NCI-H82 (cell line): Measurements from ENCODE around the gene ADD3.

Experiments used
- DNase-seq: peaks from one replicate; lab custom pipeline; 2025; lab: John Stamatoyannopoulos, UW

ADD3 gene

GRCh38 chr10:110007701-110008517 is at the start of gene ADD3:
TSS of gene ADD3 (plus strand) at chr10:110007984. CDS start at chr10:110100654, 92,670 bp downstream.
- DNase-seq = peak; percentile 98

- no peak for DNase-seq
Measured at GRCh38 chr10:109958059-109958458, 49.7 kb upstream of the ADD3 start.

GRCh38 chr10:109959259-109960145 is 48.3 kb upstream of the ADD3 start:
- DNase-seq = no peak

- DNase-seq = no peak
Measured at GRCh38 chr10:109960682-109961081, 47.1 kb upstream of the ADD3 start.

GRCh38 chr10:109961174-109962001 is 46.4 kb upstream of the ADD3 start:
- peak; percentile 49 for DNase-seq

GRCh38 chr10:109962247-109962646 is 45.5 kb upstream of the ADD3 start:
- DNase-seq = no peak

GRCh38 chr10:109963439-109963838 is 44.3 kb upstream of the ADD3 start:
- peak; percentile 72 for DNase-seq

- DNase-seq = no peak
Measured at GRCh38 chr10:109964318-109964717, 43.5 kb upstream of the ADD3 start.

GRCh38 chr10:109966961-109967738 is 40.6 kb upstream of the ADD3 start:
- DNase-seq = peak; percentile 57

- DNase-seq = no peak
Measured at GRCh38 chr10:109967739-109968088, 40.1 kb upstream of the ADD3 start.

GRCh38 chr10:109968953-109969759 is 38.6 kb upstream of the ADD3 start:
- no peak for DNase-seq

- no peak for DNase-seq
Measured at GRCh38 chr10:109969760-109970346, 37.9 kb upstream of the ADD3 start.

GRCh38 chr10:109971634-109972033 is 36.1 kb upstream of the ADD3 start:
- DNase-seq = no peak

- DNase-seq = no peak
Measured at GRCh38 chr10:109972372-109973001, 35.3 kb upstream of the ADD3 start.

- DNase-seq = no peak
Measured at GRCh38 chr10:109973326-109973829, 34.4 kb upstream of the ADD3 start.

GRCh38 chr10:109974504-109975191 is 33.1 kb upstream of the ADD3 start:
- DNase-seq = no peak

- DNase-seq = peak; percentile 9
Measured at GRCh38 chr10:109975244-109976190, 32.3 kb upstream of the ADD3 start.

- DNase-seq = no peak
Measured at GRCh38 chr10:109976681-109977080, 31.1 kb upstream of the ADD3 start.
